Ovary (tissue), 9 donors: ENCODE data around the gene CFAP20DC. TPM values are rescaled to one million over a fixed set of nuclear protein-coding genes. Genes with fewer than 3 reads are reported as not detected.
"Not testable (repeated sequence)": the region's sequence is repeated elsewhere in the genome, so short reads cannot be mapped to it uniquely, and the experiment has no call there.

Experiments
- DNase-seq, 5 donors: peaks; one replicate each; pipeline ENCODE4 v3.0.0-alpha.2; 2019 to 2020
- H3K27ac ChIP-seq, 2 donors: fragments of 200-600 bp; one replicate each; pipeline versions ENCODE4 v1.5.1 to v1.8.0; 2019 to 2022
- H3K27me3 ChIP-seq: fragments of 200-600 bp; one replicate; pipeline ENCODE4 v1.8.0; 2022
- H3K36me3 ChIP-seq: fragments of 200-600 bp; sonication (generic); one replicate; pipeline ENCODE4 v1.5.1; 2019
- H3K4me1 ChIP-seq: one replicate; pipeline ENCODE4 v1.8.1; 2013; ENCODE audit warnings: mild to moderate bottlenecking, moderate library complexity; ENCODE audit not compliant: insufficient read depth
- H3K4me3 ChIP-seq: fragments of 200-600 bp; sonication (generic); one replicate; pipeline ENCODE4 v1.5.1; 2017
- H3K9me3 ChIP-seq, 2 donors: fragments of 200-600 bp in 1 of 2; sonication (generic) in 1 of 2; one replicate each; pipeline versions ENCODE4 v1.5.1 to v1.8.1; 2013 to 2019; ENCODE audit warnings: mild to moderate bottlenecking in 1 of 2, moderate library complexity in 1 of 2
- EP300 ChIP-seq: sonication (generic); formaldehyde crosslinking; IDR thresholded peaks from one replicate; pipeline ENCODE4 v1.6.1; 2017; ENCODE audit warnings: antibody characterized with exemption
- POLR2A ChIP-seq: fragments of 450-650 bp; IDR thresholded peaks from one replicate; pipeline ENCODE4 v1.6.1; 2017; ENCODE audit warnings: antibody characterized with exemption, mild to moderate bottlenecking, moderate library complexity
- WGBS, 3 donors: extraction: QIAGEN DNeasy Blood & Tissue Kit in 1 of 3; methylation state at CpG; one replicate each; pipeline versions ENCODE4 v1.1.5 to v1.1.7; 2013 to 2017; 5-methylcytosine and 5-hydroxymethylcytosine counted together
- intact Hi-C, 4 donors: fragments of 100-400 bp; cut with DNase I; formaldehyde crosslinking; loops; one replicate each; pipeline versions ENCODE4 v1.11.0 to v1.15.1; 2022 to 2023
- polyA plus RNA-seq, 2 donors: library from polyadenylated mRNA; stranded (reverse); fragments of 200-250 nt in 1 of 2; fragments of 350-450 nt in 1 of 2; fragmentation: Illumina TruSeq in 1 of 2; extraction: RNeasy Lipid Tissue Mini Kit (QIAGEN cat#74804) in 1 of 2; gene quantifications; one replicate each; pipeline ENCODE4 v1.2.3, GENCODE V29; 2013 to 2014
- total RNA-seq, 7 donors: library from RNA; depleted of rRNA in 2 of 7; stranded (reverse); fragments of >200 nt in 2 of 7; fragmentation: NEBNext Ultra II Directional in 3 of 7; extraction: Animal tissue kit (Norgen Biotek cat#: 25700) in 3 of 7; gene quantifications; one replicate each; pipeline versions ENCODE4 v1.1.0 to v1.2.4, GENCODE V29; 2016 to 2023
- TF ChIP-seq, protein P1 (sequence below), 3 donors: fragments of 450-650 bp in 2 of 3; fragments of 200-600 bp in 1 of 3; IDR thresholded peaks; one replicate each; pipeline versions ENCODE4 v1.5.1 to v1.8.0; 2016 to 2022; ENCODE audit warnings: antibody characterized with exemption in 3 of 3, mild to moderate bottlenecking in 1 of 3
- donor health status: DM: no; HTN: no; CAD: no; lungs with moderate emphysema.
- donor health status: DM: no; HTN: no; CAD: no.
- donor health status: Bipolar disorder and iron deficiency.
- donor health status: DM: yes; HTN: yes; CAD: no.
- donor health status: DM: no; HTN: no; CAD: no.
- donor health status: DM: yes; HTN: yes; CAD: no.

CFAP20DC gene
- total and polyA plus RNA-seq, 9 donors: 0.10 to 2.4 (median 0.47) TPM

DNA sequence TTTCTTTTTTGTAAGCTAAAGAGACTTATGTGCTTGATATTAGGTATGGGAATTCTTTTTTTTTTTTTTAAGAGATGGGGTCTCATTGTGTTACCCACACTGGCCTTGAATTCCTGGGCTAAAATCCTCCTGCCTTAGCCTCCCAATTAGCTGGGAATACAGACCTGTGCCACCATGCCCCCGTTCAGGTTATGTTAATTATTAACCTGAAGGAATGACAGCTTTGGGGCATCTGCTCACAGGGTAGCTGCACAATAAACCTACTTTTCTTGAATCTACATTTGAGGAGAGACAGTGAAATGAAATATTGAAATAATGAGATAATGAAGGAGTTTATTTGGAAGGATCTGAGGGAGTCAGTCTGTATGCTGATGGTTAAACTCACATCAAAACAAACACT is 225.0 kb downstream of the CFAP20DC start:
- Histone ChIP-seq H3K4me1 (no peaks in the 10 kb centered on the region), H3K36me3 (no peaks in the 10 kb centered on the region), H3K27me3 (no peaks in the 10 kb centered on the region), H3K4me3 (no peak overlapping the region), H3K27ac (no peak overlapping the region), H3K9me3 (no peaks in the 10 kb centered on the region)
- WGBS, 3 donors: 83 to 96% (median 90%) methylated on average over 1 of the region's 1 CpG
- DNase-seq: no peak
- intact Hi-C loops: no loop called here
- no peak for TF ChIP-seq POLR2A
- no peak for TF ChIP-seq EP300
- TF ChIP-seq, protein P1, sequence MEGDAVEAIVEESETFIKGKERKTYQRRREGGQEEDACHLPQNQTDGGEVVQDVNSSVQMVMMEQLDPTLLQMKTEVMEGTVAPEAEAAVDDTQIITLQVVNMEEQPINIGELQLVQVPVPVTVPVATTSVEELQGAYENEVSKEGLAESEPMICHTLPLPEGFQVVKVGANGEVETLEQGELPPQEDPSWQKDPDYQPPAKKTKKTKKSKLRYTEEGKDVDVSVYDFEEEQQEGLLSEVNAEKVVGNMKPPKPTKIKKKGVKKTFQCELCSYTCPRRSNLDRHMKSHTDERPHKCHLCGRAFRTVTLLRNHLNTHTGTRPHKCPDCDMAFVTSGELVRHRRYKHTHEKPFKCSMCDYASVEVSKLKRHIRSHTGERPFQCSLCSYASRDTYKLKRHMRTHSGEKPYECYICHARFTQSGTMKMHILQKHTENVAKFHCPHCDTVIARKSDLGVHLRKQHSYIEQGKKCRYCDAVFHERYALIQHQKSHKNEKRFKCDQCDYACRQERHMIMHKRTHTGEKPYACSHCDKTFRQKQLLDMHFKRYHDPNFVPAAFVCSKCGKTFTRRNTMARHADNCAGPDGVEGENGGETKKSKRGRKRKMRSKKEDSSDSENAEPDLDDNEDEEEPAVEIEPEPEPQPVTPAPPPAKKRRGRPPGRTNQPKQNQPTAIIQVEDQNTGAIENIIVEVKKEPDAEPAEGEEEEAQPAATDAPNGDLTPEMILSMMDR (IDR thresholded peaks at IDR 0.05): no peak

DNA sequence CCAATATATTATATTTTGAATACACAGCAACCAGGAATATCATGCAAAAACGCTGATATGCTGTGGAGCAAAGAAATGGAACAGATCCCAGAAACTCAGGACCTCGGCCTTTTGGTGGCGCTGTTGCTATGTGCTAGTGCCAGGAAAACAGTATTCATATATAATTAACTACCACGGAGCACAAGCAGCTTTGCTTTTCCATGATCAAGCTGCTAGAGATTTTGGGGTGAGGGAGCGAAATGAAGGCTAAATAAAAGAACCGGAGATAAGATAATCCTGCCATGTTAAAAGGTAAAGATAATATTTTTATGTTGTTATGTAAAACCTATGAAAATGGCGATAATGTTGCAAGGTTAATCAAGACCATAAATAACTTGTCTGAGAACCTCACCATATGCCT is 225.5 kb downstream of the CFAP20DC start:
- DNase-seq: no peak
- H3K27ac ChIP-seq: no peak overlapping the region
- no peaks in the 10 kb centered on the region for H3K4me1 ChIP-seq
- H3K4me3 ChIP-seq: no peak overlapping the region
- no peaks in the 10 kb centered on the region for H3K9me3 ChIP-seq
- 4 to 5% (median 4%) methylated on average over 7 of the region's 7 CpGs for WGBS, 3 donors
- no peak for TF ChIP-seq POLR2A
- TF ChIP-seq EP300: no peak
- TF ChIP-seq, protein P1 (IDR thresholded peaks at IDR 0.05): no peak
- intact Hi-C loops: no loop called here
- H3K27me3 ChIP-seq: no peaks in the 10 kb centered on the region
- H3K36me3 ChIP-seq: no peaks in the 10 kb centered on the region

DNA sequence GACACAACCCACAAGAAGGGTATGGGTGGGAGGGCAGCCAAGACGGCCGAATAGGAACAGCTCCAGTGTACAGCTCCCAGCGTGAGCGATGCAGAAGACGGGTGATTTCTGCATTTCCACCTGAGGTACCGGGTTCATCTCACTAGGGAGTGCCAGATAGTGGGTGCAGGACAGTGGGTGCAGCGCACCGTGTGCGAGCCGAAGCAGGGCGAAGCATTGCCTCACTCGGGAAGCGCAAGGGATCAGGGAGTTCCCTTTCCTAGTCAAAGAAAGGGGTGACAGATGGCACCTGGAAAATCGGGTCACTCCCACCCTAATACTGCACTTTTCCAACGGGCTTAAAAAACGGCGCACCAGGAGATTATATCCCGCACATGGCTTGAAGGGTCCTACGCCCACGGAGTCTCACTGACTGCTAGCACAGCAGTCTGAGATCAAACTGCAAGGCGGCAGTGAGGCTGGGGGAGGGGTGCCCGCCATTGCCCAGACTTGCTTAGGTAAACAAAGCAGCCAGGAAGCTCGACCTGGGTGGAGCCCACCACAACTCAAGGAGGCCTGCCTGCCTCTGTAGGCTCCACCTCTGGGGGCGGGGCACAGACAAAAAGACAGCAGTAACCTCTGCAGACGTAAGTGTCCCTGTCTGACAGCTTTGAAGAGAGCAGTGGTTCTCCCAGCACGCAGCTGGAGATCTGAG is 243.1 kb downstream of the CFAP20DC start:
- H3K27ac ChIP-seq, H3K9me3 ChIP-seq, H3K4me1 ChIP-seq, DNase-seq, H3K27me3 ChIP-seq, H3K36me3 ChIP-seq, intact Hi-C loops, H3K4me3 ChIP-seq: not testable (repeated sequence)
- WGBS, 3 donors: 90 to 93% (median 92%) methylated on average over 26 of the region's 26 CpGs

DNA sequence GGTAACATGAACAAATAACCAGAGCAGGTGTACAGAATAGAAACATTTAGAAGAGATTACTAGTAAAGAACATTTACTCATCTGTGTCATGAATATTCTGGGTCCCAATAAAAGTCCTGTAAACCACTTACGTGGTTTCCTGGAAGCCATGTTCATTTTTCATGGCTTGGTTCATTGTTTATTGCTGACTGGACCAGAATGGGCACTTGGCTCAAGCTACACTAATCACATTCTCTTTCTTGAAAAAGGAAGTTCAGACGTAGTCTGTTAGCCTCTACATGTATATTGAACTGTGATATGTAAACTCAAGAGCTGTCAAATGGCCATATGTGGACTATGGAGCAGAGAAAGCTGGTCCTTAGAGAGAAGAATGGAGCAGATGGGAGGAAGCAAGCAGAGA is 244.9 kb downstream of the CFAP20DC start:
- Histone ChIP-seq H3K4me3 (no peak overlapping the region), H3K9me3 (no peaks in the 10 kb centered on the region), H3K27ac (no peak overlapping the region), H3K27me3 (no peaks in the 10 kb centered on the region), H3K4me1 (no peaks in the 10 kb centered on the region), H3K36me3 (no peaks in the 10 kb centered on the region)
- WGBS, 3 donors: 88 to 92% (median 90%) methylated on average over 2 of the region's 2 CpGs
- intact Hi-C loops: no loop called here
- no peak for TF ChIP-seq POLR2A
- TF ChIP-seq, protein P1 (IDR thresholded peaks at IDR 0.05): no peak
- TF ChIP-seq EP300: no peak
- no peak for DNase-seq

DNA sequence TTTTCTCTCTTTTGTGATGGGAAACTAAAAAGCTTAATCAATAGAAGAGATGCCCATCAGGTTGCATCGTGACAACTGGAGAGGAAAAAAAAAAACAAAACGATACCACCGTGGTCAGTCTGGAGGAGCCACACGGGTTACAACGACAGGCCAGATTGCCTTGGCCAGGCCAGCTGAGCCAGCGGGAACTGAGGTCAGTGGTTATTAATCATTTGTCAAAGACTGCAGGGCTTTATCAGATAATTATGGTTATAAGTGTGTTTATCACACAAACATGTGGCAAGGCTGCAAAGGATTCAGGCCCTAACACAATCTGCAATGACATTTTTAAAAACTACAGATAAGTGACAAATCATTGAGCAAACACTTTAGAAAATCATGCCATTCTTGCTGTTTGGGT is 248.3 kb downstream of the CFAP20DC start:
- no peaks in the 10 kb centered on the region for H3K4me1 ChIP-seq
- no peaks in the 10 kb centered on the region for H3K36me3 ChIP-seq
- no peak for TF ChIP-seq POLR2A
- no peak for TF ChIP-seq EP300
- TF ChIP-seq, protein P1 (IDR thresholded peaks at IDR 0.05): no peak
- no peak overlapping the region for H3K4me3 ChIP-seq
- intact Hi-C loops: no loop called here
- H3K27ac ChIP-seq: no peak overlapping the region
- WGBS, 3 donors: 55 to 59% (median 57%) methylated on average over 6 of the region's 6 CpGs
- H3K9me3 ChIP-seq: no peaks in the 10 kb centered on the region
- H3K27me3 ChIP-seq: no peaks in the 10 kb centered on the region
- DNase-seq: no peak
